Prostate gland (tissue), 2 donors: Measurements from ENCODE around the gene USP8. TPM values are rescaled to one million over a fixed set of nuclear protein-coding genes. Genes with fewer than 3 reads are reported as not detected.

Source experiments
- DNase-seq: peaks from one replicate; pipeline ENCODE4 v3.0.0-alpha.2; 2019; ENCODE audit warnings: low spot score
- H3K27ac ChIP-seq, 2 donors: fragments of 200-600 bp; sonication (generic); 2 replicates each; pipeline ENCODE4 v1.5.1; 2017 to 2019
- H3K27me3 ChIP-seq: fragments of 200-600 bp; sonication (generic); replicated peaks from 2 replicates; pipeline ENCODE4 v1.5.1; 2019; ENCODE audit not compliant: insufficient read depth
- H3K36me3 ChIP-seq, 2 donors: fragments of 200-600 bp; sonication (generic); 1 replicate in 1 of 2; 2 replicates in 1 of 2; pipeline versions ENCODE4 v1.5.1 to v1.8.1; 2017 to 2019
- H3K4me1 ChIP-seq: fragments of 200-600 bp; sonication (generic); replicated peaks from 2 replicates; pipeline ENCODE4 v1.5.1; 2019
- H3K4me3 ChIP-seq, 2 donors: fragments of 200-600 bp; sonication (generic); 2 replicates each; pipeline ENCODE4 v1.5.1; 2017 to 2019
- H3K9me3 ChIP-seq: fragments of 200-600 bp; sonication (generic); 2 replicates; pipeline ENCODE4 v1.5.1; 2017
- POLR2A ChIP-seq: fragments of 450-650 bp; IDR thresholded peaks from one replicate; pipeline ENCODE4 v1.6.1; 2016; ENCODE audit warnings: antibody characterized with exemption, mild to moderate bottlenecking
- POLR2AphosphoS5 ChIP-seq: sonication (generic); formaldehyde crosslinking; IDR thresholded peaks from one replicate; pipeline ENCODE4 v1.6.1; 2017; ENCODE audit warnings: antibody characterized with exemption
- WGBS: methylation state at CpG from one replicate; pipeline ENCODE4 v1.1.5; 2018; 5-methylcytosine and 5-hydroxymethylcytosine counted together
- intact Hi-C: fragments of 100-400 bp; cut with DNase I; formaldehyde crosslinking; loops from one replicate; pipeline ENCODE4 v1.14.2; 2022
- total RNA-seq, 2 donors: library from RNA; depleted of rRNA; stranded (reverse); fragments of >200 nt; gene quantifications; one replicate each; pipeline ENCODE4 v1.1.0, GENCODE V29; 2016
- TF ChIP-seq, protein P1 (sequence below), 4 experiments: fragments of 200-600 bp in 2 of 4; fragments of 450-650 bp in 2 of 4; sonication (generic) in 2 of 4; IDR thresholded peaks; 1 replicate in 3 of 4; 2 replicates in 1 of 4; pipeline ENCODE4 v1.5.1; 2016 to 2019; ENCODE audit warnings: antibody characterized with exemption in 4 of 4, mild to moderate bottlenecking in 2 of 4, moderate library complexity in 2 of 4

The USP8 gene
- total RNA-seq, 2 donors from 2014 or later: 56.3 to 80.5 TPM

DNA sequence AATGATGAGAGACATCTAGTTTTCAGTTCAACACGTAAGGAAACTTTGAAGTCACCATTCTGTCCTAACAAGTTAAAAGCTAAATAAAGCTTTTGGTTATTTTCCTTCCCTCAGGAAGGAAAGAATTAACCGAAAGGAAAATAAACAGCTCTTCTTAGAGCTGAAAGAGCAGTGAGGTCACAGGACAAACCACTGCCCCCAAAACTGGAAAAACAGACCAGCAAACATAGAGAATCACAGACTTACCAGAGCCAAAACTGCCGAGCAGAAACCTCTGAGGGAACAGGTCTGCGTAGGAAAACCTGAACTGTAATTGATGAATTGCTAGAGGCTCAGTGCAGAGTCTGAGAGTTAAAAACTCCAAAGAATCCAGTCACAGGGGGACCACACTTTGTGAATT lies 107.6 kb downstream of the USP8 start:
- no peak overlapping the region for H3K27ac ChIP-seq
- intact Hi-C loops: no loop called here
- no peaks in the 10 kb centered on the region for H3K4me1 ChIP-seq
- no peak overlapping the region for H3K4me3 ChIP-seq
- no peak for DNase-seq
- no peaks in the 10 kb centered on the region for H3K9me3 ChIP-seq
- no peaks in the 10 kb centered on the region for H3K27me3 ChIP-seq
- no peaks in the 10 kb centered on the region for H3K36me3 ChIP-seq
- WGBS: 42% methylated on average over 4 of the region's 4 CpGs
- TF ChIP-seq POLR2AphosphoS5: no peak

DNA sequence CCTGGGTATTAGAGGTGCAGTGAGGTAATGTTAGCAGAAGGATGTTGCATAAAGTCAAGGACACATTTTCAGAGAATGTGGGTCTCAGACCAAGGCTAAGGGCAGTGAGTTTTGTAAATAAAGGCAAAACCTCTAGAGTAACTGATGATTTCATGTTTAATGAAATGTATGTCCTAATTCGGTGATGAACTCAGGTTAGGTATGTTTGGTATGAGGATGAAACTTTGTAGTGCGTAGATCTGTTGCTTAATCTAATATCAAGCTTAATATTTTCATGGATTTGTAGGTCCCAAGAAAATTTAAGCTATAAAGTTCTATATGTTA lies 118.6 kb downstream of the USP8 start:
- Histone ChIP-seq H3K27ac (no peak overlapping the region), H3K27me3 (no peaks in the 10 kb centered on the region)
- whole genome bisulfite sequencing: 84% methylated on average over 2 of the region's 2 CpGs

DNA sequence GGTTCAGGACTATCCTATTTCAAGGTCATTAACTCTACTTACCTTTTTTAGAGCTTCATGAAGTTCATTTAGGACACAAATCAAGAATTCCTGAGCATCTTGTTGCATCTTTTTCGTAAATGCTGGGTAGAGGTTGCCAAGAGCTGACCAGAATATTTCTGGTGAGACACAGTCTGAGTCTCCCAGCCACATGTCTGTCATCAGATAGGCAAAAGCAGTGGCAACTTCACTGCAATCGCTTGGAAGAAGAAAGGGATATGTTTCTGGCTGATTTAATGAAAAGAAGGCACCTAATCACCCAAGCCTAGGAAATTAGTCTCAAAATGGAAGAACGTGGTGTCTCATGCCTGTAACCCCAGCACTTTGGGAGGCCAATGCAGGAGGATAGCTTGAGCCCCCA lies 119.4 kb downstream of the USP8 start:
- TF ChIP-seq POLR2AphosphoS5: no peak
- TF ChIP-seq POLR2A: no peak
- TF ChIP-seq, protein P1, sequence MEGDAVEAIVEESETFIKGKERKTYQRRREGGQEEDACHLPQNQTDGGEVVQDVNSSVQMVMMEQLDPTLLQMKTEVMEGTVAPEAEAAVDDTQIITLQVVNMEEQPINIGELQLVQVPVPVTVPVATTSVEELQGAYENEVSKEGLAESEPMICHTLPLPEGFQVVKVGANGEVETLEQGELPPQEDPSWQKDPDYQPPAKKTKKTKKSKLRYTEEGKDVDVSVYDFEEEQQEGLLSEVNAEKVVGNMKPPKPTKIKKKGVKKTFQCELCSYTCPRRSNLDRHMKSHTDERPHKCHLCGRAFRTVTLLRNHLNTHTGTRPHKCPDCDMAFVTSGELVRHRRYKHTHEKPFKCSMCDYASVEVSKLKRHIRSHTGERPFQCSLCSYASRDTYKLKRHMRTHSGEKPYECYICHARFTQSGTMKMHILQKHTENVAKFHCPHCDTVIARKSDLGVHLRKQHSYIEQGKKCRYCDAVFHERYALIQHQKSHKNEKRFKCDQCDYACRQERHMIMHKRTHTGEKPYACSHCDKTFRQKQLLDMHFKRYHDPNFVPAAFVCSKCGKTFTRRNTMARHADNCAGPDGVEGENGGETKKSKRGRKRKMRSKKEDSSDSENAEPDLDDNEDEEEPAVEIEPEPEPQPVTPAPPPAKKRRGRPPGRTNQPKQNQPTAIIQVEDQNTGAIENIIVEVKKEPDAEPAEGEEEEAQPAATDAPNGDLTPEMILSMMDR (IDR thresholded peaks at IDR 0.05): no peak
- H3K4me3 ChIP-seq: no peak overlapping the region
- no peaks in the 10 kb centered on the region for H3K9me3 ChIP-seq
- intact Hi-C loops: no loop called here
- WGBS: 83% methylated on average over 3 of the region's 3 CpGs
- no peak for DNase-seq
- H3K4me1 ChIP-seq: no peaks in the 10 kb centered on the region
- no peak overlapping the region for H3K27ac ChIP-seq
- no peaks in the 10 kb centered on the region for H3K27me3 ChIP-seq
- H3K36me3 ChIP-seq: no peaks in the 10 kb centered on the region

More for the DNA sequence above, 118.6 kb downstream of the USP8 start:
- no peak for DNase-seq
- no peaks in the 10 kb centered on the region for H3K9me3 ChIP-seq
- no peaks in the 10 kb centered on the region for H3K36me3 ChIP-seq
- intact Hi-C loops: no loop called here
- H3K4me3 ChIP-seq: no peak overlapping the region
- TF ChIP-seq POLR2AphosphoS5: no peak
- TF ChIP-seq POLR2A: no peak
- TF ChIP-seq, protein P1 (IDR thresholded peaks at IDR 0.05): no peak
- H3K4me1 ChIP-seq: no peaks in the 10 kb centered on the region

DNA sequence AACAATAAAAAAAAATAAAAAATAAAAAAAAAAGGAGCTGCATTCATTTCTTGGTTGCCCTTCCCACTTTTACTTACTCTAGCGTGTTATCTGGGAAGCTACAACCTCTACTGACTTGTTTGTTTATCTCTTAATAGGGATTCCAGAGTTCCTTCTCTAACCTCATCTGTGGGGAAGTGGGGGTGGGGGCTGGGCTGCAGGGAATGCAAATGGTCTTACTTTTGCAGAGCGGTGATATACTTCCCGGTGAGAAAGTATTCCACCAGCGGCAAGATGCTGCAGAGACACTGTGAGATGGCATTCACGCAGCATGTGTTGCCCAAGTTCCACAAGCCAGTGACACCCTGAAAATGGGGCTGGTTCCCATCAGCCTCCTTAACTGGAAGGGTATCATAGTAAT lies 120.2 kb downstream of the USP8 start:
- intact Hi-C loops: no loop called here
- 55% methylated on average over 5 of the region's 5 CpGs for WGBS
- H3K36me3 ChIP-seq: no peaks in the 10 kb centered on the region

DNA sequence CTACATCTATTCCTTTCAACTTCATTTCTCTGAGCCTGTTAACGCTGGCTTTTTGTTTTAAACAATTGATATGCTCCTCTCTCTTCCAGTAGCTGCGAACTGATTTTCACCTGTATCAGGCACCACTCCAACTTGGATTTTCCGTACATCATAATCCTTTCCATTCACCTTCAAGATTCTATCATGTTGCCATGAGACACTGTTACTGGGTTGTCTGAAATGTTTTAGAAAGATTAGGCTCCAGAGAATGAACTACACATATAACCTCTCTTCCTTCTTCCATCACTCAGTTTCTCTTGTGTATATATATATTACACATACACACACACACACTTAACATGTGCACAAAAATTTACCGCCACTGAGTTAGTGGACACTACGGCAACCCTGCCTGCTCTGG lies 122.4 kb downstream of the USP8 start, which contains the start of gene USP50:
Gene USP50, minus strand, starts transcription at position 101 of the 400 bp plus-strand sequence. CDS start 141 bp downstream, outside the sequence.
- no peak for DNase-seq
- Histone ChIP-seq H3K27ac (no peak within 1 kb of the TSS), H3K27me3 (no peaks in the 10 kb centered on the region), H3K4me1 (no peaks in the 10 kb centered on the region), H3K9me3 (no peaks in the 10 kb centered on the region), H3K36me3 (no peaks in the 10 kb centered on the region), H3K4me3 (no peak within 1 kb of the TSS)
- WGBS: 88% methylated on average over 5 of the region's 5 CpGs
- TF ChIP-seq POLR2AphosphoS5: no peak
- no peak for TF ChIP-seq POLR2A
- TF ChIP-seq, protein P1 (IDR thresholded peaks at IDR 0.05): no peak
- intact Hi-C loops: no loop called here

More for the DNA sequence above, 120.2 kb downstream of the USP8 start:
- TF ChIP-seq, protein P1 (IDR thresholded peaks at IDR 0.05): no peak
- TF ChIP-seq POLR2A (no peak), POLR2AphosphoS5 (no peak)
- Histone ChIP-seq H3K4me3 (no peak overlapping the region), H3K9me3 (no peaks in the 10 kb centered on the region), H3K27ac (no peak overlapping the region), H3K4me1 (no peaks in the 10 kb centered on the region), H3K27me3 (no peaks in the 10 kb centered on the region)
- no peak for DNase-seq
